Spinal cord (tissue), 10 donors: ENCODE results near the gene SNCAIP. TPM values are rescaled to one million over a fixed set of nuclear protein-coding genes. Genes with fewer than 3 reads are reported as not detected.

Experiments used
- DNase-seq, 6 donors: peaks; one replicate each; pipeline versions ENCODE4 v3.0.0 to v3.0.0-alpha.2; 2013 to 2015; ENCODE audit warnings: low spot score in 6 of 6, low read depth in 4 of 6
- H3K27ac ChIP-seq: one replicate; pipeline ENCODE4 v1.5.1; 2013; ENCODE audit warnings: low read depth, low read length, control low read depth
- H3K27me3 ChIP-seq: one replicate; pipeline ENCODE4 v1.6.1; 2013; ENCODE audit warnings: low read length; ENCODE audit not compliant: control insufficient read depth, insufficient read depth
- H3K36me3 ChIP-seq: one replicate; pipeline ENCODE4 v1.6.1; 2013; ENCODE audit warnings: low read length; ENCODE audit not compliant: control insufficient read depth, insufficient read depth
- H3K4me1 ChIP-seq: one replicate; pipeline ENCODE4 v1.6.1; 2013; ENCODE audit warnings: low read length; ENCODE audit not compliant: control insufficient read depth, insufficient read depth
- H3K4me3 ChIP-seq: one replicate; pipeline ENCODE4 v1.5.1; 2013; ENCODE audit warnings: low read depth, low read length, control low read depth
- H3K9me3 ChIP-seq: one replicate; pipeline ENCODE4 v1.6.1; 2013; ENCODE audit warnings: low read length; ENCODE audit not compliant: control insufficient read depth, insufficient read depth
- WGBS: methylation state at CpG from one replicate; pipeline ENCODE4 v1.1.5; 2013; ENCODE audit warnings: missing lambda C conversion rate; ENCODE audit not compliant: insufficient coverage; 5-methylcytosine and 5-hydroxymethylcytosine counted together
- polyA plus RNA-seq, 2 donors: library from polyadenylated mRNA; unstranded; fragments of 120-200 nt; gene quantifications; one replicate each; pipeline ENCODE4 v1.2.1, GENCODE V29; 2013; ENCODE audit not compliant: insufficient read length in 2 of 2
- total RNA-seq, 2 donors: library from RNA; depleted of rRNA in 1 of 2; stranded (reverse); fragments of 120-200 nt in 1 of 2; fragments of >200 nt in 1 of 2; gene quantifications; one replicate each; pipeline versions ENCODE4 v1.2.3 to v1.2.4, GENCODE V29; 2013 to 2014
- donor health status: healthy.

The SNCAIP gene
- total and polyA plus RNA-seq, 4 donors: 33.4 to 69.2 (median 39.2) TPM

GRCh38 chr5:122311497-122311960 is 508 bp upstream of the SNCAIP start:
- peak in 5 of 6 donors; percentile 28 to 82 (median 47) for DNase-seq
- Histone ChIP-seq H3K36me3 (no peaks in the 10 kb centered on the region), H3K27ac (peak overlapping the region; percentile 63), H3K4me3 (peak overlapping the region; percentile 59), H3K4me1 (peaks cover 15% of the 10 kb centered on the region), H3K27me3 (no peaks in the 10 kb centered on the region), H3K9me3 (no peaks in the 10 kb centered on the region)
- WGBS: 0% methylated on average over 31 of the region's 33 CpGs

GRCh38 chr5:122312591-122313406 is 762 bp downstream of the SNCAIP start:
- DNase-seq: peak in 5 of 6 donors; percentile 17 to 77 (median 63)
- Histone ChIP-seq H3K27ac (peak overlapping the region; percentile 87), H3K36me3 (no peaks in the 10 kb centered on the region), H3K27me3 (no peaks in the 10 kb centered on the region), H3K4me3 (peak overlapping the region; percentile 80), H3K9me3 (no peaks in the 10 kb centered on the region), H3K4me1 (peaks cover 15% of the 10 kb centered on the region)
- WGBS: 1% methylated on average over 23 of the region's 31 CpGs

- Histone ChIP-seq H3K27me3 (no peaks in the 10 kb centered on the region), H3K9me3 (no peaks in the 10 kb centered on the region), H3K36me3 (no peaks in the 10 kb centered on the region), H3K27ac (no peak overlapping the region), H3K4me3 (peak overlapping the region; percentile 80), H3K4me1 (peaks cover 15% of the 10 kb centered on the region)
- no CpG with 5 or more reads among the region's 2 CpGs for WGBS
- DNase-seq: peak in 2 of 6 donors; percentile 16 to 19
These were observed 2.0 kb downstream of the SNCAIP start for GRCh38 chr5:122314036-122314435.

- no peak for DNase-seq
- H3K27me3 ChIP-seq: no peaks in the 10 kb centered on the region
- peaks cover 15% of the 10 kb centered on the region for H3K4me1 ChIP-seq
- H3K27ac ChIP-seq: no peak overlapping the region
- no peak overlapping the region for H3K4me3 ChIP-seq
- no peaks in the 10 kb centered on the region for H3K36me3 ChIP-seq
- no peaks in the 10 kb centered on the region for H3K9me3 ChIP-seq
- 100% methylated on average over 1 of the region's 1 CpG for WGBS
These were observed 3.5 kb downstream of the SNCAIP start for GRCh38 chr5:122315521-122315920.

GRCh38 chr5:122316656-122317055 is 4.6 kb downstream of the SNCAIP start:
- Histone ChIP-seq H3K9me3 (no peaks in the 10 kb centered on the region), H3K4me1 (peaks cover 9% of the 10 kb centered on the region), H3K36me3 (no peaks in the 10 kb centered on the region), H3K27ac (no peak overlapping the region), H3K27me3 (no peaks in the 10 kb centered on the region), H3K4me3 (no peak overlapping the region)
- DNase-seq: peak in 1 of 6 donors; percentile 54
- WGBS: 57% methylated on average over 1 of the region's 8 CpGs

- Histone ChIP-seq H3K27me3 (no peaks in the 10 kb centered on the region), H3K9me3 (no peaks in the 10 kb centered on the region), H3K27ac (no peak overlapping the region), H3K4me1 (peaks cover 2% of the 10 kb centered on the region), H3K36me3 (no peaks in the 10 kb centered on the region), H3K4me3 (no peak overlapping the region)
- 60% methylated on average over 1 of the region's 2 CpGs for WGBS
- DNase-seq: no peak
These were observed 7.9 kb downstream of the SNCAIP start for GRCh38 chr5:122319897-122320296.

GRCh38 chr5:122321921-122322320 is 9.9 kb downstream of the SNCAIP start:
- no CpG with 5 or more reads among the region's 2 CpGs for WGBS
- no peaks in the 10 kb centered on the region for H3K27me3 ChIP-seq
- H3K9me3 ChIP-seq: no peaks in the 10 kb centered on the region
- peaks cover 2% of the 10 kb centered on the region for H3K4me1 ChIP-seq
- DNase-seq: no peak
- H3K27ac ChIP-seq: no peak overlapping the region
- no peak overlapping the region for H3K4me3 ChIP-seq
- no peaks in the 10 kb centered on the region for H3K36me3 ChIP-seq

- 0% methylated on average over 2 of the region's 7 CpGs for WGBS
- Histone ChIP-seq H3K9me3 (no peaks in the 10 kb centered on the region), H3K4me3 (peak overlapping the region; percentile 10), H3K36me3 (no peaks in the 10 kb centered on the region), H3K4me1 (peaks cover 2% of the 10 kb centered on the region), H3K27ac (peak overlapping the region; percentile 27), H3K27me3 (no peaks in the 10 kb centered on the region)
- DNase-seq: peak in 3 of 6 donors; percentile 14 to 64 (median 53)
These were observed 10.9 kb downstream of the SNCAIP start for GRCh38 chr5:122322801-122323548.

GRCh38 chr5:122323738-122324137 is 11.7 kb downstream of the SNCAIP start:
- H3K36me3 ChIP-seq: no peaks in the 10 kb centered on the region
- H3K27me3 ChIP-seq: no peaks in the 10 kb centered on the region
- no peak overlapping the region for H3K27ac ChIP-seq
- peak overlapping the region; percentile 10 for H3K4me3 ChIP-seq
- DNase-seq: peak in 1 of 6 donors; percentile 14
- no peaks in the 10 kb centered on the region for H3K9me3 ChIP-seq
- H3K4me1 ChIP-seq: peaks cover 2% of the 10 kb centered on the region
- no CpG with 5 or more reads among the region's 4 CpGs for whole genome bisulfite sequencing
